Stimulated activated CD4-positive, alpha-beta T cell treated with anti-CD3 and anti-CD28 coated beads, Interleukin-4, amount 100 ng/mL, for 1 hour (primary cell): ENCODE measurements around the gene ZNF618.

Experiments used
- DNase-seq: peaks from one replicate; pipeline ENCODE4 v3.0.0-alpha.2; 2020

Gene ZNF618

GRCh38 chr9:113913426-113914195 lies 37.5 kb downstream of the ZNF618 start:
- DNase-seq, result no peak

GRCh38 chr9:113914517-113914916 lies 38.4 kb downstream of the ZNF618 start:
- no peak for DNase-seq

GRCh38 chr9:113915817-113916434 lies 39.8 kb downstream of the ZNF618 start:
- no peak for DNase-seq

GRCh38 chr9:113916931-113917330 lies 40.8 kb downstream of the ZNF618 start:
- DNase-seq, result no peak

- no peak for DNase-seq
Measured at GRCh38 chr9:113918697-113919350, 42.7 kb downstream of the ZNF618 start.

- no peak for DNase-seq
Measured at GRCh38 chr9:113919382-113919781, 43.3 kb downstream of the ZNF618 start.

GRCh38 chr9:113919871-113920270 lies 43.8 kb downstream of the ZNF618 start:
- DNase-seq, result no peak

- no peak for DNase-seq
Measured at GRCh38 chr9:113920872-113921271, 44.8 kb downstream of the ZNF618 start.

- DNase-seq, result no peak
Measured at GRCh38 chr9:113921396-113921925, 45.4 kb downstream of the ZNF618 start.

- no peak for DNase-seq
Measured at GRCh38 chr9:113922160-113922559, 46.1 kb downstream of the ZNF618 start.

GRCh38 chr9:113926211-113926610 lies 50.1 kb downstream of the ZNF618 start:
- DNase-seq, result no peak

- no peak for DNase-seq
Measured at GRCh38 chr9:113927277-113927676, 51.2 kb downstream of the ZNF618 start.

GRCh38 chr9:113928269-113928668 lies 52.2 kb downstream of the ZNF618 start:
- no peak for DNase-seq

- DNase-seq, result no peak
Measured at GRCh38 chr9:113929634-113930389, 53.7 kb downstream of the ZNF618 start.

- DNase-seq, result no peak
Measured at GRCh38 chr9:113930390-113930783, 54.3 kb downstream of the ZNF618 start.

- no peak for DNase-seq
Measured at GRCh38 chr9:113931140-113931539, 55.0 kb downstream of the ZNF618 start.

GRCh38 chr9:113931777-113932176 lies 55.7 kb downstream of the ZNF618 start:
- DNase-seq, result no peak

- no peak for DNase-seq
Measured at GRCh38 chr9:113932906-113933584, 56.9 kb downstream of the ZNF618 start.

GRCh38 chr9:113933671-113934070 lies 57.6 kb downstream of the ZNF618 start:
- DNase-seq, result no peak

GRCh38 chr9:113934167-113934828 lies 58.2 kb downstream of the ZNF618 start:
- DNase-seq, result no peak

GRCh38 chr9:113934829-113935676 lies 58.9 kb downstream of the ZNF618 start:
- DNase-seq, result no peak
